ENCODE measurements around the gene KRTAP10-10. TPM values are rescaled to one million over a fixed set of nuclear protein-coding genes. Genes with fewer than 3 reads are reported as not detected.
"Not testable (repeated sequence)": the region's sequence is repeated elsewhere in the genome, so short reads cannot be mapped to it uniquely, and the experiment has no call there.

The KRTAP10-10 gene
- total RNA-seq, 2 experiments from 2014 or later = not detected

- no peak overlapping the region for H3K4me3 Mint-ChIP-seq
- ChIA-PET POLR2A (no interaction called here), CTCF (no interaction called here)
- TF ChIP-seq, protein P1, sequence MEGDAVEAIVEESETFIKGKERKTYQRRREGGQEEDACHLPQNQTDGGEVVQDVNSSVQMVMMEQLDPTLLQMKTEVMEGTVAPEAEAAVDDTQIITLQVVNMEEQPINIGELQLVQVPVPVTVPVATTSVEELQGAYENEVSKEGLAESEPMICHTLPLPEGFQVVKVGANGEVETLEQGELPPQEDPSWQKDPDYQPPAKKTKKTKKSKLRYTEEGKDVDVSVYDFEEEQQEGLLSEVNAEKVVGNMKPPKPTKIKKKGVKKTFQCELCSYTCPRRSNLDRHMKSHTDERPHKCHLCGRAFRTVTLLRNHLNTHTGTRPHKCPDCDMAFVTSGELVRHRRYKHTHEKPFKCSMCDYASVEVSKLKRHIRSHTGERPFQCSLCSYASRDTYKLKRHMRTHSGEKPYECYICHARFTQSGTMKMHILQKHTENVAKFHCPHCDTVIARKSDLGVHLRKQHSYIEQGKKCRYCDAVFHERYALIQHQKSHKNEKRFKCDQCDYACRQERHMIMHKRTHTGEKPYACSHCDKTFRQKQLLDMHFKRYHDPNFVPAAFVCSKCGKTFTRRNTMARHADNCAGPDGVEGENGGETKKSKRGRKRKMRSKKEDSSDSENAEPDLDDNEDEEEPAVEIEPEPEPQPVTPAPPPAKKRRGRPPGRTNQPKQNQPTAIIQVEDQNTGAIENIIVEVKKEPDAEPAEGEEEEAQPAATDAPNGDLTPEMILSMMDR (IDR thresholded peaks at IDR 0.05) = no peak
- intact Hi-C loops (cut with micrococcal nuclease) = no loop called here
- H3K27me3 Mint-ChIP-seq = no peaks in the 10 kb centered on the region
- H3K27ac Mint-ChIP-seq = no peak overlapping the region
- peaks cover 43% of the 10 kb centered on the region for H3K9me3 Mint-ChIP-seq
- ATAC-seq = no peak
- peaks cover 30% of the 10 kb centered on the region for H3K4me1 Mint-ChIP-seq (ENCODE audit: low read depth)
- DNase-seq = no peak
- peaks cover 26% of the 10 kb centered on the region for H3K36me3 Mint-ChIP-seq (ENCODE audit: low read depth)
Observed at GRCh38 chr21:44628707-44629391, 8.3 kb upstream of the KRTAP10-10 start.

DNA sequence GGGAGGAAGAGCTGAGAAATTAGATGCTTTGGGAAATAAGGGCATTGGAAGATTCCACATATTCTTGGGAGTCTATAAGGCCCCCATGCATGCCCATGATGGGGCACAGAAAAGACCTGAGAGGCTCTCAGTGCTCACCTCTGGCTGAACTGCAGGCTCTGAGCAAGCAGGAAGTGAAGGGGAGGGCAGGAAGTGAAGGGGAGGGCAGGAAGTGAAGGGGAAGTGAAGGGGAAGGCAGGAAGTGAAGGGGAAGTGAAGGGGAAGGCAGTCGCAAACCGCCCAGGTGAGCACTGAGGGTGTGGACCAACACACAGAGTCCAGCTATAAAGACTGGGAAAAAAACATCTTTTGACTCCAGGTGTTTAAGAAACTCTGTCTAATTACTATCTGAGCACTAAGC lies 6.7 kb upstream of the KRTAP10-10 start:
- Mint-ChIP-seq H3K36me3 (ENCODE audit: low read depth) (peaks cover 21% of the 10 kb centered on the region), H3K27ac (peak overlapping the region; percentile 76), H3K4me1 (ENCODE audit: low read depth) (peaks cover 30% of the 10 kb centered on the region), H3K4me3 (no peak overlapping the region), H3K27me3 (no peaks in the 10 kb centered on the region), H3K9me3 (peaks cover 32% of the 10 kb centered on the region)
- DNase-seq (no peak), ATAC-seq (peak; percentile 45)
- CTCF ChIA-PET = no interaction called here
- TF ChIP-seq, protein P1 (IDR thresholded peaks at IDR 0.05) = no peak
- intact Hi-C loops (cut with micrococcal nuclease) = no loop called here
- POLR2A ChIA-PET = no interaction called here

DNA sequence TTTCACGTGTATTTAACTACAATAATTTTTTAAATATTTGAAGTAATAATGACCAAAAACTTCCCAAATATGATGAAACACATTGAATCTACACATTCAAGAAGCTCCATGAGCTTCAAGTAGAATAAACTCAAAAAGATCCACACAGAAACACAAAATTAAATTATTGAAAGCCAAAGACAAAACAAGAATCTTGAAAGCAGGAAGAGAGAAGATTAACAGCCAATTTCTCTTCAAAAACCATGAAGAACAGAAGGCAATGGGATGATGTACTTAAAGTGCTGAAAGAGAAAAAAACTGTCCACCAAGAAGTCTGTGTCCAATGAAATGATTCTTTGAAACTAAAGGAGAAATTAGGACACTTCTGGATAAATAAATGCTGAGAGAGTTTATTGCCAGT lies 5.1 kb upstream of the KRTAP10-10 start:
- Mint-ChIP-seq H3K27me3 (no peaks in the 10 kb centered on the region), H3K4me3 (no peak overlapping the region), H3K27ac (no peak overlapping the region), H3K36me3 (ENCODE audit: low read depth) (peaks cover 21% of the 10 kb centered on the region), H3K4me1 (ENCODE audit: low read depth) (peaks cover 23% of the 10 kb centered on the region), H3K9me3 (peaks cover 32% of the 10 kb centered on the region)
- ChIA-PET CTCF (interaction anchor here (1.2 to 1.5 kb wide), 2 partner anchors 10 to 15 kb away, joined by 3 to 4 read pairs; partner anchors contain the start of gene KRTAP10-11), POLR2A (interaction anchor here (0.6 to 1.4 kb wide), 2 partner anchors 121 to 146 kb away, joined by 3 to 5 read pairs; no protein-coding TSS in a partner anchor)
- intact Hi-C loops (cut with micrococcal nuclease) = no loop called here
- ATAC-seq (no peak), DNase-seq (no peak)
- TF ChIP-seq, protein P1 (IDR thresholded peaks at IDR 0.05) = no peak

DNA sequence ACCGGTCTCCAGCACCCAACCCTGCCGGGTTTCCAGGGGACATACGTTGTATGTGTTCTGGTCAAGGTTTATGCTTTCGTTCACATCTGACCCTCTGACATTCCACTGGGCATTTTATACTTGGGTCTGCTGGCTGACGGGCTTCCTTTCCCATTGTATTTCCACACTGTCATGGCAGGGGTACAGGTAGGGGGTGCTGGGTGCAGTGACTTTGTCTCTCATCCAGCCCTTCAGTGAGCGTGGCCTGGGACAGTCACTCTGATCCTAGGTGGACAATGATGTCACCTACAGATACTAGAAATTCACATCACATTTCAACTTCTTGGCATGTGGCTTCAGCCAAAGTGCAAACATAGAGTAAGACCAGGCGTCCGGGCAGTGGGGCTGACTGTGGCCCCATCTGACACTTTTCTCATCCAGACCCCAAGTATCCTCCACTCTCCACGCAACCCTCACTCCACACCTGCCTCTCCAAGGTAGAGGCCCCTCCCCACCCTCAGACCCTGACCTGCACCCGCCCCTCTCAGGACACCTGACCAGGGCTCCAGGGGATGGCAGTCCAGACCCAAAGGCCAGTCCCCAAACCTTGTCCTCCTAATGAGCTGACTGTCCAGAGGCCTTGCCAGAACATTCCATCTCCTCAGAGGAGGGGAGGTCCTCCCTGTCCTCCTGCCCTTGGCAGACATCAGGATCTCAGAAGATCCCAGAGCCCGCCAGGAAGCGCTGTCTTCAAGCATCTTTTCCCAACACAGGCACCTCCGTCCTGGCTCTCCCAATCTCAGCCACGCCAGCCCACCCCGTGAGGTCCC lies 743 bp upstream of the KRTAP10-10 start:
- Mint-ChIP-seq H3K27me3 (no peaks in the 10 kb centered on the region), H3K9me3 (peaks cover 22% of the 10 kb centered on the region), H3K36me3 (ENCODE audit: low read depth) (peaks cover 7% of the 10 kb centered on the region), H3K27ac (no peak overlapping the region), H3K4me3 (no peak overlapping the region), H3K4me1 (ENCODE audit: low read depth) (no peaks in the 10 kb centered on the region)
- ATAC-seq (no peak), DNase-seq (no peak)
- ChIA-PET POLR2A (interaction anchor here (0.6 kb wide), 1 partner anchor 233 kb away, joined by 3 read pairs; no protein-coding TSS in a partner anchor), CTCF (no interaction called here)
- TF ChIP-seq, protein P1 (IDR thresholded peaks at IDR 0.05) = no peak
- intact Hi-C loops (cut with micrococcal nuclease) = no loop called here

DNA sequence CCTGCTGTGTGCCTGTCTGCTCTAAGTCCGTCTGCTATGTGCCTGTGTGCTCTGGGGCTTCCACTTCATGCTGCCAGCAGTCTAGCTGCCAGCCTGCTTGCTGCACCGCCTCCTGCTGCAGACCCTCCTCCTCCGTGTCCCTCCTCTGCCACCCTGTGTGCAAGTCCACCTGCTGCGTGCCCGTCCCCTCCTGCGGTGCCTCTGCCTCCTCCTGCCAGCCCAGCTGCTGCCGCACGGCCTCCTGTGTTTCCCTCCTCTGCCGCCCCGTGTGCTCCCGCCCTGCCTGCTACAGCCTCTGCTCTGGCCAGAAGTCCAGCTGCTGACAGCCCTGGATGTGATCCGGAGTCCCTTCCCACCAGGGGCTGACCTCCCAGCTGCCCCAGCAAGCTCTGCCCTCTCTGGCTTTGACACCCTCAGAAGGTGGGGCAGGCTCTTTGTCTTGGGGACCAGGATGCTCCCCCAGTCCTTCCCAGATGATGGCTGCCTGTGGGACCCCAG lies 744 bp downstream of the KRTAP10-10 start:
- peaks cover 20% of the 10 kb centered on the region for H3K9me3 Mint-ChIP-seq
- POLR2A ChIA-PET; H3K4me1 Mint-ChIP-seq (ENCODE audit: low read depth); H3K36me3 Mint-ChIP-seq (ENCODE audit: low read depth); H3K27ac Mint-ChIP-seq; H3K27me3 Mint-ChIP-seq; ATAC-seq; intact Hi-C loops (cut with micrococcal nuclease); H3K4me3 Mint-ChIP-seq; DNase-seq; CTCF ChIA-PET: not testable (repeated sequence)

DNA sequence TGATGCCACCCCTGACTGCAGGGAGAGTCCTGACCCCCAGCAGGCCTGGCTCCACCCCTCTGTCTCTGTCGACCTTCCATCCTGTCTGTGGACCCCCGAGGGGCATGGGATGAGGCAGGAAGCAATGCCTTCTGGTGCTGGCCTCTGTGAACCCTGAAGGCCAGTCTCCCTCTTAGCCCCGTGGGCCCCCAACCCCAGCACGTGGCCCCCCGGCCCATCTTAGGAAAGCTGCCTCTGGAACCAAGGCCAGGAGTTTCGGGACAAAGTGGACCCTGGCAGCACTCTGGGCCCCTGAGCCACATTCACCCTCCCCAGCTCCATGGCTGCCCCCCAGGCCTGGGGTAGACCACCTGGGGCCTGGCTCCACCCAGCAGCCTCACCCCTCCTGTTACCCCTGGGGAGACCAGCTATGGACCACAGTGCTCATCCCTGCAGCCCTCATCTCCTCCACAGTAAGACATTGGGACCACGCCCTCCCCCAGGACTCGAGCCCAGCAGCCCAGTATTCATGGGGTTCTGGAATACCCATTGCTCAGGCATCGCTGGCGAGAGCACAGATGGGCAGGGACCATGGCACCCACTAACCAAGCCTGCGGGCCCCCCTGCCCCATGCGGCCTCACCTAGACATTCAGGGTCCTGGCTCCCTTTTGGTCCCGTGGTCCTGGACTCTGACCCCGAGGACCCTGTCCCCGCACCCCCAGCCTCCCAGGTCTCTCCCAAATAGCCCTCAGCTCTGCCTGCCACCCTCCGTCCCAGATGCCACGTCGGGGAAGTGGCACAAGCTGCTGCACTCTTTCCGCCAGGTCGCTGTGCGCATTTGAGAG lies 1.6 kb downstream of the KRTAP10-10 start:
- POLR2A ChIA-PET; intact Hi-C loops (cut with micrococcal nuclease); H3K4me3 Mint-ChIP-seq; DNase-seq; CTCF ChIA-PET; H3K27me3 Mint-ChIP-seq; ATAC-seq; H3K27ac Mint-ChIP-seq; H3K4me1 Mint-ChIP-seq (ENCODE audit: low read depth); H3K36me3 Mint-ChIP-seq (ENCODE audit: low read depth): not testable (repeated sequence)
- peaks cover 20% of the 10 kb centered on the region for H3K9me3 Mint-ChIP-seq

Data from activated CD8-positive, alpha-beta T cell treated with anti-CD3 and anti-CD28 coated beads for 36 hours (primary cell).